ENCODE data around the gene SNTB2.
"Not testable (repeated sequence)": the region's sequence is repeated elsewhere in the genome, so short reads cannot be mapped to it uniquely, and the experiment has no call there.

The SNTB2 gene

DNA sequence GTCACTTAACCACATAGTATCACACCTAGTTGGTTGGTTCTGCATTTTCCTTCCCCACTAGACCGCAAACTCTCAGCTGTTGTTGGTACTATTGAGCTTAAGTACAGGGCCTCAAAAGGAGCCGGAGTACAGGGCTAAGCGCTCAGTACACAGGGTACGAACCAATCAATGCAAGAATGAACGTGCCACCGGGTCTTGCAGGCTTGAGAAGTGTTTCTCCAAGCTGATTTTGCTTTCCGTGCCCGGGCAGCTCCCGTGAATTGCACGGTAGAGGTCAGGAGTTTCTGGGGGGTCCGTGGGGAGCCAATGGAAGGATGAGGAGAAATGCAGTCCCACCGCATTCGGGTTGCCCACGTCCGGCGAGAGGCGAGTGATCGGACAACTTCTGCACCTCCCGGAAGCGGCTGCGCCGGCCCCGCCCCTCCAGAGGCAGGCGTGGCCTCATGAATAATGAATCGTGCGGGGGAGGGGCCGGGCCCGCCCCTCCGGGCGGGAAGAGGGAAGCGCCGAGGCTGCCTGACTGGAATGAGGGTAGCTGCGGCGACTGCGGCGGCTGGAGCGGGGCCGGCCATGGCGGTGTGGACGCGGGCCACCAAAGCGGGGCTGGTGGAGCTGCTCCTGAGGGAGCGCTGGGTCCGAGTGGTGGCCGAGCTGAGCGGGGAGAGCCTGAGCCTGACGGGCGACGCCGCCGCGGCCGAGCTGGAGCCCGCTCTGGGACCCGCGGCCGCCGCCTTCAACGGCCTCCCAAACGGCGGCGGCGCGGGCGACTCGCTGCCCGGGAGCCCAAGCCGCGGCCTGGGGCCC is at the start of gene SNTB2:
SNTB2 (plus strand) TSS at position 523 of the 804 bp plus-strand sequence; CDS start at position 526, 3 bp downstream.
- peak; percentile 92 for DNase-seq

GRCh38 chr16:69138608-69139007 is 48.4 kb upstream of the SNTB2 start:
- DNase-seq, result no peak

- not testable (repeated sequence) for DNase-seq
These were observed 47.5 kb upstream of the SNTB2 start for GRCh38 chr16:69139464-69139863.

- DNase-seq, result no peak
These were observed 46.0 kb upstream of the SNTB2 start for GRCh38 chr16:69141014-69141413.

DNA sequence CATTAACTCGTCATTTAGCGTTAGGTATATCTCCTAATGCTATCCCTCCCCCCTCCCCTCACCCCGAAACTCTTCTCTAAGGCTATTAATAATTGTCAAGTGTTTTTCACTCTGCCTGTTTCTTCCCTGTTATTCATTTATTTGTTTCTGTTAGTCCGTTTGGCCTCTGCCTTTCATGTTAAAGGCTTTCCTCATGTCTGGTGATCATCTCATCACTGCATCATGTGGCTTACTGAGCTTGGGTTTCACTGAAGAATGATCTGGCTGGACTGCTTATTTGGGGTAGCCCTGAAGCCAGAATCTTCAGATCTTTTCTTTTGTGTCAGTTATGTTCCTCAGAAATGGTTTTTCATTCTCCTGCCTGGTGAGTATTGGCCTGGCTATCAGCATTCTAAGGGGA is 45.0 kb upstream of the SNTB2 start:
- no peak for DNase-seq

DNA sequence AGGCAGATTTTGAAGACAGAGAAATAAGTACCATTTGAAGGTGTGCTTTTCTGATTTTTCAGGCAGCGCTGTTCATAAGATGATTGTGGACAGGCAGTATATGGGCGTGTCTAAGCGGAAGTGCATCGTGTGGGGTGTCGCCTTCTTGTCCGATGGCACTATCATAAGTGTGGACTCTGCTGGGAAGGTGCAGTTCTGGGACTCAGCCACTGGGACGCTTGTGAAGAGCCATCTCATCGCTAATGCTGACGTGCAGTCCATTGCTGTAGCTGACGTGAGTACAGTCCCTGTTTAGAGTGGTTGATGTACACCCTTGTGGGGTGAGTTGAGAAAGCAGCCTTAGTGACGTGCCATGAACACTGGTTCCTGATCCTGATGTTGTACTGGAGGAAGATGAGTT is 43.8 kb upstream of the SNTB2 start:
- DNase-seq, result no peak

GRCh38 chr16:69145658-69146057 is 41.3 kb upstream of the SNTB2 start:
- no peak for DNase-seq

GRCh38 chr16:69149621-69150020 is 37.3 kb upstream of the SNTB2 start:
- DNase-seq, result not testable (repeated sequence)

GRCh38 chr16:69150146-69150865 is 36.7 kb upstream of the SNTB2 start:
- DNase-seq, result peak; percentile 68

DNA sequence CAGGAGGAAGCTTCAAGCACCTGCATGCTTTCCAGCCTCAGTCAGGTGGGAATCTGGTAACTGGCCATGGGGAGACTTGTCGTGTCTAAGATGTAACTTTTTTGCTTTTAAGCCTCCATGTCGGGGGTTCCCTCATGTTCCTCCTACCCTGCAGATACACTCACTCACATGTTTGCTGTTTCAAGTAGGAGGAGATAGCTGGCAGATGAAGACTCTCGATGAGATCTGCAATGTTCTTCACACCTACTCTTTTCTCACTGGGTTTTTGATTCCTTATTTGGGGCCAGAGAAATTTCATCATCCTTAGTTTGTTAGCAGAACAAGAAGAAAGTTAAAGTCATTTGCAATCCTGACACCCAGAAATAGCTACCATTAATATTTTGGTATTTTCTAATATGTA is 29.8 kb upstream of the SNTB2 start:
- DNase-seq, result no peak

- DNase-seq, result no peak
These were observed 26.8 kb upstream of the SNTB2 start for GRCh38 chr16:69160192-69160591.

GRCh38 chr16:69165584-69165983 is 21.4 kb upstream of the SNTB2 start:
- DNase-seq, result no peak

DNA sequence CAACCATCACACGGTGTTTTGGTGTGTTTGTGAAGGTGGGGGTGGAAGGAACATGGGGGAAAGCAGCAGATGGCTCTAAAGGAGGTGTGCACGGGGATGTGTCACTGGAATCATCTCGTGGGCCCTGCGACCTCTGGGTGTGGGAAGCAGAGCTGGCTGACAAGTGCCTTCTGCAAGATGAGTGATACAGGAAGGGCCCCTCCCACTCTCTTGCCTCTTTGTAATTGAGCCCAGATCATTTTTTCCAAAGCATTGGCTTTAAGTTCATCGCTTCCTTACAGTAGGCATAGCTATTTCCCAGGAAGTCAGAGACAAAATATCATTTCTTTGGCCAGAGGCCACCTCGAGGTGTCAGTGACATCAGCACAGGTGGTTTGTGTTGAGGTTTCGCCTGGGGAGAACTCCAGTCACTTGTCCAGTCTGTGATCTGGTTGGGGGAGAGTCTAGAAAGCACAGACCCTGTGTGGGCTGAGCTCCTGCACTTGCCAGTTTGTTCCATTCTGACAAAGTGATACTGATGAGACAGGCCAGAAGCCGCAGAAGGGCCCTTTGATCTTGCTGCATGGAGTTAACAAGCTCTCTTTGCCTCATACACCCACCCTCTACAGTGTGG is 20.6 kb upstream of the SNTB2 start:
- DNase-seq, result peak; percentile 86

DNA sequence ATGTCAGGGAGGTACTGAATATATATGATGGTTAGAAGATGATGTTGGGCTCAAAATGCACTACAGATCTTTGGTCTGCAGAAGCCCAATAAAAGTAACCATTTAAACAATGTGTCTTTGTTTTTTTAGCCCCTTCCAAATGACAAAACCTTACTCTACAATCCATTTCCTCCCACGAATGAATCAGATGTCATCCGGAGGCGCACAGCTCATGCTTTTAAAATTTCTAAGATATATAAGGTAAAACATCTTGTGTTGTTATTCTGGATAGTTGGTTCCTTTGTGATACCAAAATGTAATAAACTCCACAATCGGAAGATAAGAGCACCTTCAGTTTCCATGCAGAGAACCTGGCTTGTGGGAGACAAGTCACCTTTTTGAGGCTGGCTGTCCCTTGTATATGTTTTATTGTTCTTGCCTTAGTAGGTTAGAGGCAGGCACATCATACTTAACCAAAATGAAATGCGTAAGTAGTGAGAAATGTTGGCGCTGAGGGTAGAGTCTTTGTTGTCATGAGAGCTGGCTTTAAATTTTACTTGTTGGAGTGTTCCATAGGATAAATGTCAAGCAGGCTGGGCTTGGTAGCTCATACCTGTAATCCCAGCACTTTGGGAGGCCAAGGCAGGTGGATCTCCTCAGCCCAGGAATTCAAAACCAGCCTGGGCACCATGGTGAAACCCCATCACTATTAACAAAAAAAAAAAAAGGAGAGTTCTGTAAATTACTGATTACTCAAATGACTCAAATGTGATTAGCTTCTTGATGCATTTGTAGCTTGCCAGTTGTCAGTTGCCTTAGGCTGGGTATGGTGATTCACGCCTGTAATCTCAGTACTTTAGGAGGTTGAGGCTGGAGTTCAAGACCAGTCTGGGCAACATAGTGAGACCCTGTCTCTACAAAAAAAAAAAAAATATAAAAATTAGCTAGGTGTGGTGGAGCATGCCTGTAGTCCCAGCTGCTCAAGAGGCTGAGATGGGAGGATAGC is 19.7 kb upstream of the SNTB2 start:
- DNase-seq, result peak; percentile 50

DNA sequence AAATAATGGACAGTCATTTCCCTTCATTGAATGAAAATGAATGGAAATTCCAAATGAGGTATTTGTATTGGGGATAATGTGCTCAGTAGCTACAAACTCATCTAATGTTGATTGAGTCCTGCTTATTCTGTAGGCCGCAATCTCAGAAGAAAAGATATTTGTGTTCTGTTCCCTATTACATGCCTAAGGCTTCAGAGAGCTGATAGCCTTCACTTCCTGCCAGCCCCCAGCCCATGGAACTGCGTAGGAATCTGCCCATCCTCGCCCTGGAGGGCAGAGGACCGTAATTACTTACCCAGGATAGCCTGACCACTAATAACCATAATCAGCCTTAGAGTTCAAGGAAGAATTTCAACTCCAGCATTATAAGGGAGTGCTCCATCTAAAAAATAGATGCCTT is 17.9 kb upstream of the SNTB2 start:
- DNase-seq, result no peak

GRCh38 chr16:69169607-69170352 is 17.2 kb upstream of the SNTB2 start:
- DNase-seq, result no peak

- DNase-seq, result no peak
These were observed 15.5 kb upstream of the SNTB2 start for GRCh38 chr16:69171325-69172084.

GRCh38 chr16:69176033-69176800 is 10.7 kb upstream of the SNTB2 start:
- no peak for DNase-seq

DNA sequence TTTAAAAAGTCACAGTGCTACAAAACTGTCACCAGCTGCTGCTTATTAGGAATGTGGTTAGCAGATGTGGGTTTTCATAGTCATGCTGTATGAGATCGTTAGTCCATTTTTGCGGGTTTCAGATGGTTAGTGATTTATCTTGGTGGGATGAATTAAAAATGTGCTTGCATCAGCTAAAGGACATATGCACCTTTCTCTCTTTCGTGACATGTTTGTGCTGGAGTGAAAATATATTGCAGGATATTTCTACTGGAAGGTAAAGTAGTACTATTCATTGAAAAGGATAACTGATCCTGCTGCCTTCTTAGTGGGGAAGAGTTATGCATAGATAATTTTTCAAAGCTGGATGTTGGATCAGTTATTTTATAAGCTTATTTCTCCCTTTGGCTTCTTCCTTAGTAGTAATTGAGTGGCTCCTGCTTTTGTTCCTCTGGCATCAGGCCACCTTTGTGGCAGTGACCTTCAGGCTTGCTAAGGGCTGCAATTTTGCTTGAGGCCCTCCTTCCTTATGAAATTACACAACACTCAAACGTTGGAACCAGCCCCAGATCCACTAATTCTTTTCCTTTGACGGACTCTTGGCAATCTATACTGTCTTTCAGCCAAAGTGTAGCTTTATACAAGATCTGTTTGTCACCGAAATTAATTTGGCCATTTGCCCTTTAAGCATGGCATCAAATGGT is 7.5 kb upstream of the SNTB2 start:
- DNase-seq, result peak; percentile 15

DNA sequence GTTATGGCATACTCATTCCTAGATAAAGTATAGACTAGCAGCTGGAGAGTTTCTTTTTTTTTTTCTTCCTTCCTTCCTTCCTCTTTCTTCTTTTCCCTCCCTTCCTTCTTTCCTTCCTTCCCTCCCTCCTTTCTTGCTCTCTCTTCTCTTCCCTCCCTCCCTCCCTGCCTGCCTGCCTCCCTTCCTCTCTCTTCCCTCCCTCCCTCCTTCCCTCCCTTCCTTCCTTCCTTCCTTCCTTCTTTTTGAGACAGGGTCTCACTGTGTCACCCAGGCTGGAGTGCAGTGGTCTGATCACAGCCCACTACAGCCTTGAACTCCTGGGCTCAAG is 7.0 kb upstream of the SNTB2 start:
- DNase-seq, result no peak
